HG03097 (cell line): ENCODE data around the gene PLEKHG4B.
"Not testable (repeated sequence)": the region's sequence is repeated elsewhere in the genome, so short reads cannot be mapped to it uniquely, and the experiment has no call there.

ENCODE experiments used
- ATAC-seq: cut with Tn5 transposase; IDR thresholded peaks from one replicate; pipeline ENCODE4 v1.9.1; 2021; ENCODE audit not compliant: unreplicated experiment, low FRiP score

The PLEKHG4B gene

GRCh38 chr5:91556-92263 lies at the start of gene PLEKHG4B:
Gene PLEKHG4B, plus strand, starts transcription at chr5:92168. Its CDS starts 64 bp downstream, at chr5:92232.
- no peak for ATAC-seq

DNA sequence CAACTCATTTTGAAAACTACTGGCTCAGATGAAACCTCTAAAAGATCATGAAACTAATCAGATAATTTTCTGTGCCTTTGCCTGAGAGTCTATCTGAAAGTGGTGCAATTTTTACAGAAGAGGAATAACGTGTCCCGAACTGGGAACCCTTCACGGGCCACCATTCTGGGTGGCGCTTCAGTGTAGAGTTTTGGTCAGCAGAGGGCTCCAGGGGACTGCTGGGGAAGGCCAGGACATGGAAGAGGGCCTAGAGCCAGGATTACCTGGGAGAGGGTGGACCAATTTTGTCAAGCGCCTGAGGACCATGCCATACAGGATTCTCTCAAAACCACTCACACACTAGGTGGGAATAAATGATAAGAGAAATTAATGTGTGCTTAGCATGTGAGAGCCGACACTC lies 49.7 kb upstream of the PLEKHG4B start:
- no peak for ATAC-seq

GRCh38 chr5:48192-48591 lies 43.8 kb upstream of the PLEKHG4B start:
- no peak for ATAC-seq

GRCh38 chr5:49530-49929 lies 42.4 kb upstream of the PLEKHG4B start:
- ATAC-seq = not testable (repeated sequence)

GRCh38 chr5:49953-50544 lies 41.9 kb upstream of the PLEKHG4B start:
- no peak for ATAC-seq

GRCh38 chr5:50724-51499 lies 41.1 kb upstream of the PLEKHG4B start:
- no peak for ATAC-seq

DNA sequence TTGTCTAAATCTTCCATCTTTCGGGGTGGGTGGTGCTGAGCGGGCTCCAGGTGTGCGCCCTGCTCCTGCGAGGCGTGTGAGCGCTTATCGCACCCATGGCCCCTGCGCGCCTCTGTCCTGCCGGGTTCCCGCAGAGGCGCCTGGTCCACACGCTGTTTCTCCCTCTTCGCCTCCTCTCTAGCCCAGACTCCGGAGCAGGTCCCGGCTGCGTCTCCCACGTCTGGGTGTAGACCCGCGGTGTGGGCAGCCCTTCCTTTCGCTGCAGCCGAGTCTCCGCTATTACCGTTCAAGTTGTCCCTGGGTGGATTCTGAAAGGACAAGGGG lies 40.5 kb upstream of the PLEKHG4B start:
- ATAC-seq = no peak

DNA sequence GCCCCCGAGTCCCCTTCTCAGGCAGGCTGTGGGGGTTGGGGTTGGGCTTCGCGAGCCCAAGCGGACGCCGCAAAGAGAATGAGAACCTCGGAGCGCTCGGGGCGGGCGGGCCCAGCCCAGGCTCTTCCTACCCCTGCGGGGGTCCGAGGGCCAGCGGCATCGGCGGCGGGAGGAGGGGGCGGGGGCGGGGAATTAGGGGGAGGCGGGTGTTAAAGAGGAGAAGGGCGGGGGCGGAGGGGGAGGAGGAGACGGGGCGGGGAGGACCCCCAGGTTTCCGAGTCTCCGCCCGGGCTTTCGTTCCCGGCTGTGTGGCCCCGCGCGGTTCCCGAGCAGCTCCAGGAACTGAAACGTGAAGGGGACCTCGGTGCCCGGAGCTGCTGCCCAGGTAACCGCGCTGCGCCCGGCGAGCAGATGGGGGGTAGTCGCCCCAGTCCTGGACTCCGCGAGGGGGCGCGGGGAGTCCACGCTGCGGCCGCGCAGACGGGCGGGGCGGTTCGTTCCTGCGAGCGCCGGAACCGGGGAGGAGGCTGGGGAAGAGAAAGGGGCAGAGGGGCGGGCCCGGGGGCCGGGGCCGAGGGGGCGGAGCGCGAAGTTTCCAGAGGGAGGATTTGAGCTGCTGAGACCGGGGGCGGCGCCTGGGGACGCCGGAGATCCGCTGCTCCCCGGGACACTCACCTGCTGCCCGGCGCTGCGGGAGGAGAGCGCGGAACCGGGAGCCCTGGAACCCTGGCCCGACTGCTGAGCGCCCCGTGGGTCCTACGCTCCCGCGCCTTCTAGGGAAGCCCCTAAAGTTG lies 38.4 kb upstream of the PLEKHG4B start:
- ATAC-seq = no peak

DNA sequence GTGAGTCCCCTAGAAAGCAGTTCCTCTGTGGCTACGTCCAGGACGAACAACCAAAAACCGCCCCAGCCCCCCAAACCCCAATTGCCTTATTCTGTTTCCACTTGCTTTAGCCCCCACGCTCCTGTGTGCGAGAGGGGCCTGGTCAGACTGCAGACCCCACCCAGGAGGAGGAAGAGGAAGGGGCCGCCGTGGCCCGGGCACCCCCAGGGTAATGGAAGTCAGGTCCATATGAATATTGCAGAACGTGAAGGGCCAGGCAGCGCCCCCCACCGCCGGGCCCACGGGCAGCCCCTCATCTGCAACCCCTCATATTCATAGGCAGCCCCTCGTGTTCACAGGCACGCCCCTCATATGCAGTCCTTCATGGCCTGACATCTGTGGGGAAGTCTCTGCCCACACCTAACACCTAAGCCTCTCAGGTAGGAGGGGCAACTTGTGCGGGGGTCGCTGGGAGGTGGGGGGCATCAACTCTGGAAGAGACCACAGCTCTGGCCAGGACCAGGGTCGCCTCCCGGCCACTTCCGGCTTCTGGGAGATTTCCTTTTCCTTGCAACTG lies 37.7 kb upstream of the PLEKHG4B start:
- ATAC-seq = no peak

DNA sequence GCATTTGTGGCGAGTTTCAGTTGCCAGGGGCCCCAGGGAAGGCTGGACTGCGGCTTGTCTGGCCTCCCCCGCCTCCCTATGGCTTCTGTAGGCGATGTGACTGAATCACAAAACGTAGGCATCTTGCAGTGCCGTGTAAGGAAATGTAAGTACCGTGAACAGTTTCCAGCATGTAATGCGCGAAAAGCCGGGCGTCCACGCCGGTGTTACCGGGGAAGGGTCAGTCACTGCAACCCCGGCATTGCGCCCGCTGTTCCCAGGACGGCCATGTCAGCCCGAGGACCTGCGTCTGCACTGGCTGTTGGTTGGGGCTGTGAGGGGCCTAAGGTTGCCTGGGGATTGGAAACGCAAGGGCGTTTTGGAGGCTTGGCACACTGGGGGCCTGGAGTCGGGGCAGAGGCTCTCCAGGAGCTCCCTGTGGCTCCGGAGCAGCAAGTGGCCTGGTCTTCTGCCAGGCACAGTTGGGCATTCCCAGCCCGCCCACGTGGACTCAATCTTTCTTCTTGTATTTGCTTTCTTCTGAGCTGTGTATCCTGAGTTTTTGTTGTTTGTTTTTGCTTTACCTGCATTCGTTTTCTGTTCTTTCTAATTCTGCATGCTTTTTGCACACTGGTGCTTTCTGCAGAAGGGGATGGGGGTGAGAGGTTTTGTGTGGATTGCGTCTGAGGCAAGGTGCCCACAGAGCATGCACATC lies 36.9 kb upstream of the PLEKHG4B start:
- ATAC-seq = no peak

- no peak for ATAC-seq
Measured at GRCh38 chr5:56561-57290, 35.2 kb upstream of the PLEKHG4B start.

DNA sequence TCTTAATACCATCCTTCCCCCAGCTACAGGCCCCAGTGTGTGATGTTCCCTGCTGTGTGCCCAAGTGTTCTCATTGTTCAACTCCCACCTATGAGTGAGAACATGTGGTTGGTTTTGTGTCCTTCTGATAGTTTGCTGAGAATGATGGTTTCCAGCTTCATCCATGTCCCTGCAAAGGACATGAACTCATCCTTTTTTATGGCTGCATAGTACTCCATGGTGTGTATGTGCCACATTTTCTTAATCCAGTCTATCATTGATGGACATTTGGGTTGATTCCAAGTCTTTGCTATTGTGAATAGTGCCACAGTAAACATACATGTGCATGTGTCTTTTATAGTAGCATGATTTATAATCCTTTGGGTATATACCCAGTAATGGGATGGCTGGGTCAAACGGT lies 31.7 kb upstream of the PLEKHG4B start:
- not testable (repeated sequence) for ATAC-seq

DNA sequence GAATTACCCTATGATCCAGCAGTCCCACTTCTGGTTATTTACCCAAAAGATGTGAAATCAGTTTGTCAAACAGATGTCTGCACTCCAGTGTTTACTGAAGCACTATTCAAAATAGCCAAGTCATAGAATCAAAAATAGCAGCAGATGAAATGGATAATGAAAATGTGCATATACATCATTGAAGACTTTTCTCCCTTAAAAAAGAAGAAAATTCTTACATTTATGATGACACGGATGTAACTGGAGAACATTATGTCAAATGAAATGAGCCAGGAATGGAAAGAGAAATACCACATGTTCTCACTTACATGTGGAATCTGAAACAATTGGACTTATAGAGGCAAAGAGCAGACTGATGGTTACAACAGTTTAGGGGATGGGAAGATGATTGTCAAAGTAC lies 21.5 kb upstream of the PLEKHG4B start:
- no peak for ATAC-seq

- not testable (repeated sequence) for ATAC-seq
Measured at GRCh38 chr5:72316-73180, 19.4 kb upstream of the PLEKHG4B start.

GRCh38 chr5:73181-73447 lies 18.9 kb upstream of the PLEKHG4B start:
- ATAC-seq = not testable (repeated sequence)

DNA sequence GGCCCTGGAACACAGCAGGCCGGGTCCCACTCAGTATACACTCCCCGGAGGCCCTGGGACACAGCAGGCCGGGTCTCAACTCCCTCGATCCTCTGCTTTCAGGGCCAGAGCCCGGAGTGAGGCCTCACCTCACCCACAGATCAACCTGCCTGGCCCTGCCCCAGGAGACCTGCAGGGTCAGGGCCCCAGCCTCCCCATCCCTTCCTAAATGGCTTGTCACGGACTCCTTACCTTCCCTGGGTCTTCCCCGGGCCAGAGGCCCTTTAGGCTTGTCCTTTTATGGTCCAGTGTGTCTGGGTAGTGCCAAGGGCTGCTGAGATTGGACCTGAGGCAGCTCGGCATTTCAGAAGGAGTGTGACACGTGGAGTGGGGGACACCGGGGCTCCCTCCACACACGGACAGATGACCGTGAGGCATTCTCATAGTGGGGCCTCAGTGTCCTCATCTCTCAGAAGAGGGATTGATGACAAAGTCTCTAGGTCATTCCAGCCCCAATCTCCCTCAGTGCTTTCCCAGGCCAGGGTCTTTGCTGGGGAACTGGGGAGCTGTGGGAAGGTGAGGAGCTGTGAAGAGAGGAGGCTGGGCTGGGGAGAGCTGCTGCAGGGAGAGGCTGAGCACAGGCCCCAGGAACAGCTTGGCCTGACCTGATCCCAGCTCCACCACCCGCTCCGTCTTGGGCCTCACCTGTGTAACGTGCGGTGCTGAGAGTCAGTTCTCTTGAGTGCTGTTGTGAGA lies 18.0 kb upstream of the PLEKHG4B start:
- ATAC-seq = no peak

DNA sequence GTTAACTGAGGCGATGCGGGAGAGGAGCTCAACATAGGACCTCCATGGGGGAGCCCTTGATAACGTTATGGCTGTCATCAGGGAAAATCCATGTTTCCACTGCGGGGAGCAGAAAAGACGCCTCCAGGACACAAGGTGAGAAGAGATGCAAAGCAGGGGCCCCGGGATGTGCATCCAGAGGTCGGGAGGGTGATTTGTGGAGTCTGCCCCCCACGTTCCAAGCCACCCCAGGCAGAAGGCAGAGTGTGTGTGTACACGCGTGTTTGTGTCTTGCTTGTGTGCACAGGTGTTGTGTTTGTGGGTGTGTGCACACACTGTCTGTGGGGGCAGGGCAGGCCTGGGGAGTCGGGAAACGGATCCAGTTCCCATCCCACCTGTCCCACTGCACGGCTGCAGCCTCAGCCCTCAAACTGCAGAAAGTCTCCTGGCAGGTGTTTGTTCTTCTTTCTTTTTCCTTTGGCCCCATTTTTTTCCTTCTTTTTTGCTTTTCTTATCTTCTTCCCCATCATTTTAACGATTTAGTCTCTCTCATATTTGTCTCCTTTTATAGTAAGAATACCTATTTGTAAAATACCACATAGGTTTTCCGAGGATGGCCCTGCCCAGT lies 17.4 kb upstream of the PLEKHG4B start:
- ATAC-seq = no peak
